Astrocyte of the cerebellum (primary cell): ENCODE data around the gene ARV1.

Experiments used
- DNase-seq: peaks from one replicate; pipeline ENCODE4 v3.0.0-alpha.2; 2011; ENCODE audit warnings: low read depth
- H3K4me3 ChIP-seq: 2 replicates; pipeline ENCODE4 v1.5.1; 2011; ENCODE audit warnings: mild to moderate bottlenecking, low read depth, low read length, moderate library complexity
- in situ Hi-C: cut with HindIII; loops from 2 replicates; pipeline ENCODE4 v1.10.0; 2017; ENCODE audit warnings: low sequenced_read_pairs
- TF ChIP-seq, protein P1 (sequence below): IDR thresholded peaks from 2 replicates; pipeline ENCODE4 v1.5.1; 2012; ENCODE audit warnings: low read length, low read depth, moderate library complexity, mild to moderate bottlenecking; ENCODE audit errors: missing control alignments

The ARV1 gene

DNA sequence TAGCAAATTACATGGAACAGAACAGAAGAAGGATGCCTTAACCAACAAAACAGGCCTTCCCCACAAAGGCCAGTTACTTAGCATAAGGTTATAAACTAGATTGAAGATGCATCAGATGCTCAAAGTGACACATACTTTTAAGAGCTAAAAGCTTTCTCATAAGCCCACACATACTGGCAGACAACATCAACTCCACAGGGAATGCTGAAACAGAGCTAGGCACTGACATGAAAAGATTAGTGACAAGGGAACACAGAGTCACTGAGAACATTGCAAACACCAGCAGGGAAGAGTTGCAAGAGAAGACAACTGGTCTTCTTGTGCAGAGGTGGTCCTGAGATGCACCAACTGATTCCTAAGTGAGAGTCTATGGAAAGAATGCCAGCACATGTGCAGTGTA is 7.1 kb upstream of the ARV1 start:
- TF ChIP-seq, protein P1, sequence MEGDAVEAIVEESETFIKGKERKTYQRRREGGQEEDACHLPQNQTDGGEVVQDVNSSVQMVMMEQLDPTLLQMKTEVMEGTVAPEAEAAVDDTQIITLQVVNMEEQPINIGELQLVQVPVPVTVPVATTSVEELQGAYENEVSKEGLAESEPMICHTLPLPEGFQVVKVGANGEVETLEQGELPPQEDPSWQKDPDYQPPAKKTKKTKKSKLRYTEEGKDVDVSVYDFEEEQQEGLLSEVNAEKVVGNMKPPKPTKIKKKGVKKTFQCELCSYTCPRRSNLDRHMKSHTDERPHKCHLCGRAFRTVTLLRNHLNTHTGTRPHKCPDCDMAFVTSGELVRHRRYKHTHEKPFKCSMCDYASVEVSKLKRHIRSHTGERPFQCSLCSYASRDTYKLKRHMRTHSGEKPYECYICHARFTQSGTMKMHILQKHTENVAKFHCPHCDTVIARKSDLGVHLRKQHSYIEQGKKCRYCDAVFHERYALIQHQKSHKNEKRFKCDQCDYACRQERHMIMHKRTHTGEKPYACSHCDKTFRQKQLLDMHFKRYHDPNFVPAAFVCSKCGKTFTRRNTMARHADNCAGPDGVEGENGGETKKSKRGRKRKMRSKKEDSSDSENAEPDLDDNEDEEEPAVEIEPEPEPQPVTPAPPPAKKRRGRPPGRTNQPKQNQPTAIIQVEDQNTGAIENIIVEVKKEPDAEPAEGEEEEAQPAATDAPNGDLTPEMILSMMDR: no peak
- no peak overlapping the region for H3K4me3 ChIP-seq
- no peak for DNase-seq
- in situ Hi-C loops: no loop called here

DNA sequence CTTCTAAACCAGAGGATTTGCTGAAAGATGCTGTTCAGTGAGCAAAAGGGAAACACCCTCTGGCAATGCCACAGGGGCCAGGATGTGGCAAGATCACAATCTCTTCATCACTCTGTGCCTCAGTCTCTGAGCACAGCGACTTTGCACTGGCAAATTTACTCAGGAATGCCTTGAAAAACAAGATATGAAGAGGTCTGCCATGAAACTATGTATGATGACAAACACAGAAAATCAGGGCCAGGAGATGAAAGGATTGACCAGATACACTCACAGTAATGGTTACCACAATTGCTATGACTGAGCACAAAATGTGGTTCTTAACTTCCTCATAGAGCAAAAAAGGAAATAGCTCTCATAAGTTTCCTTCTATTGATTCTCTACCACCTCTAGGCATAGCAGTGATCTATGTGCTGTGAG is 6.0 kb upstream of the ARV1 start:
- DNase-seq: no peak
- in situ Hi-C loops: no loop called here
- TF ChIP-seq, protein P1: no peak
- H3K4me3 ChIP-seq: no peak overlapping the region

- TF ChIP-seq, protein P1: no peak
- in situ Hi-C loops: no loop called here
- DNase-seq: no peak
- no peak overlapping the region for H3K4me3 ChIP-seq
Measured at GRCh38 chr1:230975636-230976035, 3.3 kb upstream of the ARV1 start.

GRCh38 chr1:230976360-230976759 is 2.5 kb upstream of the ARV1 start:
- DNase-seq: no peak
- TF ChIP-seq, protein P1: no peak
- H3K4me3 ChIP-seq: no peak overlapping the region
- in situ Hi-C loops: no loop called here

DNA sequence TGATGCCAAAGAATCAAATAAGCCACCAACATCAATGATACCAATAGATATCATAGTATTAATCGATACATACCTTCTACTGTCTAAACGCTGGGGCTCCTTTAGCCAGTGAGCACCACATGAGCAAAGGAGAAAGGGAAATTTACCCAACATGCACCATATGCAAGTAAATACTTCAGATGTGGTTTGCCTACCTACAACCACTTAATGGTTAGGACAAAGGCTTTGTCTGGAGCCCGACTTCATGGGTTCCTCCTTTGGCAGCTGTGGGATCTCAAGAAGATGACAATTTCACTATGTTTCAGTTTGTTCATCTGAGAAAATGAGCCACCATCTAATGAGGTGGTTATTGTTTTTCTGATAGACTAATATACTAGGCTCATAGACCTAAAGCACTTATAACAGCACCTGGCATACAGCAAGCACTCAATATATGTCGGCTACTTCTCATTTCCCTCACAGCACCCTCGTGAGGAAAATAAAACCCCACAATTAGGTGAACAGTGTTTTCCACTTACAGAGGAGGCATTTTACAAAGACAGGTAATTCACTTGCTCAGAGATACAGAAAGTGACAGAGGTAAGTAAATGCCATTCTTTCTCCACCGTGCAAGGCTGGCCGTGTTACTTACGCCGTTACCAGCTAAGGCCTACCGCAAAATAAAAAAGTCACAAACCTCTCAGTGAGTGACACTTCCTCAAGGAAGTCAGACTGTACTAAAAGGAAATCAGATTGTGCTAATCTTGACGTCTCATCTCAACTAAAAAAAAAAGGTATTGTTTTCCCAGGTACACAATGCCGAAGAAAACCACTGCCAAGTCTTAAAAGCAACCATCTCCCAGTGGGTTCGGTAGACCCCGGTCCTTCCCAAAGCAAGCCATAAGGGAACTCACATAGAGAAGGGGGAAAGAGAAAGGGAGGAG is 1.8 kb upstream of the ARV1 start:
- H3K4me3 ChIP-seq: no peak overlapping the region
- no peak for DNase-seq
- in situ Hi-C loops: no loop called here
- TF ChIP-seq, protein P1: no peak

- DNase-seq: no peak
- H3K4me3 ChIP-seq: peak overlapping the region; percentile 67
- TF ChIP-seq, protein P1: no peak
- in situ Hi-C loops: no loop called here
Measured at GRCh38 chr1:230977761-230978490, 968 bp upstream of the ARV1 start.
